Measurements from ENCODE around the gene PODN. TPM values are rescaled to one million over a fixed set of nuclear protein-coding genes. Genes with fewer than 3 reads are reported as not detected.
A peak's percentile ranks its signal among the peaks of the same experiment; 100 is the strongest.

PODN gene
- total RNA-seq, 3 donors from 2014 or later (not counting 1 experiment from before 2014, with no cell fraction given): 8.8 to 13.2 (median 11.2) TPM

DNA sequence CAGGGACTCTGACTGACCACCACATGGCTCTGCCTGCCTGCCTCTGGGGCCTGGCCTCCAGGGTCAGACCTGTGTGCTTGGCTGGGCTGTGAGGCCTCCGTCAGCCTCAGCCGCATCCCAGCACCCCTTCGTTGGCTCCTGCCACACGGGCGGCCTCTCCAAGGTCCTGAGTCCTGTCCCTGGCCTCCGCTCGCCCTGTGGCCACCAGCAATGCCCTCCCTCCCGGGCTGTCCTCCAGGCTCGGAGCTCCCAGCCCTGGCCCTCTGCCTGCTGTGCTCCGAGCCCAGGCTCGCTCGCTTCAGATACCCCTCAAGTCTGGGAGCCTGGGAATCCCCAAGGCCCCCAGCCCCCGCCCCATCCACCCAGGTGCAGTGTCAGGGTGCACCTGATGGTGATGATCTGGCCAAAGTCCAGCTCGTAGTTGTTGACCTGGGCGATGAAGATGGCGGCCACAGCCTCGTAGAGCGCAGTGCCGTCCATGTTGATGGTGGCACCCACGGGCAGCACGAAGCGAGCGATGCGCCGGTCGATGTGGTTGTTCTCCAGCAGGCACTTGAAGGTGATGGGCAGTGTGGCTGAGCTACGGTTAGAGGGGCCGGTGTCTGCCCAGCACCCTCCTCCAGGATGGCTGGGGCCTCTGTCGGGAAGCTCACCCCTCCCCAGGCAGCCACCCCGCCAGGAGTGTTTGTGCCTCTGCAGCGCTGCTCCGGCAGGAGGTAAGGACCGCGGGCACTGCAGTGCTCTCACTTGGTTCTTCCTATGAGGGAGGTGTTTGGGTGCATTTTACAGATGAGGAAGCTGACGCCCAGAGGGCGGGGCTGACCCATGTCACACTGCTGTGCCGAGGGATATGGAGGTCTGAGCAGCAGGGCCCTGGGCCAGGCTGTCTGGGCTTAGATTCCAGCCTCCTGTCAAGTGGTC is 28.5 kb downstream of the PODN start:
- Histone ChIP-seq H3K27ac (ENCODE audit: low read length) (peak overlapping the region; percentile 74), H3K9me3 (ENCODE audit: control insufficient read depth, insufficient read depth, low read length) (peaks cover 4% of the 10 kb centered on the region), H3K4me3 (ENCODE audit: low read length) (peak overlapping the region; percentile 50), H3K36me3 (ENCODE audit: control insufficient read depth, insufficient read depth, low read length) (no peaks in the 10 kb centered on the region), H3K27me3 (ENCODE audit: control insufficient read depth, insufficient read depth, low read length) (no peaks in the 10 kb centered on the region), H3K4me1 (ENCODE audit: control insufficient read depth, insufficient read depth, low read length) (peaks cover 11% of the 10 kb centered on the region)
- ATAC-seq (peak; percentile 84 to 98 (median 96)), DNase-seq (peak; percentile 34 to 35)
- Mint-ChIP-seq H3K27me3 (ENCODE audit: low read depth in 2 of 2) (no peaks in the 10 kb centered on the region), H3K4me1 (peaks cover 0 to 5% of the 10 kb centered on the region in 2 donors), H3K36me3 (no peaks in the 10 kb centered on the region), H3K27ac (peak overlapping the region; percentile 69 to 78), H3K4me3 (peak overlapping the region; percentile 78), H3K9me3 (no peaks in the 10 kb centered on the region)
- TF ChIP-seq, protein P1, sequence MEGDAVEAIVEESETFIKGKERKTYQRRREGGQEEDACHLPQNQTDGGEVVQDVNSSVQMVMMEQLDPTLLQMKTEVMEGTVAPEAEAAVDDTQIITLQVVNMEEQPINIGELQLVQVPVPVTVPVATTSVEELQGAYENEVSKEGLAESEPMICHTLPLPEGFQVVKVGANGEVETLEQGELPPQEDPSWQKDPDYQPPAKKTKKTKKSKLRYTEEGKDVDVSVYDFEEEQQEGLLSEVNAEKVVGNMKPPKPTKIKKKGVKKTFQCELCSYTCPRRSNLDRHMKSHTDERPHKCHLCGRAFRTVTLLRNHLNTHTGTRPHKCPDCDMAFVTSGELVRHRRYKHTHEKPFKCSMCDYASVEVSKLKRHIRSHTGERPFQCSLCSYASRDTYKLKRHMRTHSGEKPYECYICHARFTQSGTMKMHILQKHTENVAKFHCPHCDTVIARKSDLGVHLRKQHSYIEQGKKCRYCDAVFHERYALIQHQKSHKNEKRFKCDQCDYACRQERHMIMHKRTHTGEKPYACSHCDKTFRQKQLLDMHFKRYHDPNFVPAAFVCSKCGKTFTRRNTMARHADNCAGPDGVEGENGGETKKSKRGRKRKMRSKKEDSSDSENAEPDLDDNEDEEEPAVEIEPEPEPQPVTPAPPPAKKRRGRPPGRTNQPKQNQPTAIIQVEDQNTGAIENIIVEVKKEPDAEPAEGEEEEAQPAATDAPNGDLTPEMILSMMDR (IDR thresholded peaks at IDR 0.05): no peak
- intact Hi-C loops (cut with micrococcal nuclease): no loop called here
- 80% methylated on average over 37 of the region's 37 CpGs for WGBS (ENCODE audit: insufficient coverage)

DNA sequence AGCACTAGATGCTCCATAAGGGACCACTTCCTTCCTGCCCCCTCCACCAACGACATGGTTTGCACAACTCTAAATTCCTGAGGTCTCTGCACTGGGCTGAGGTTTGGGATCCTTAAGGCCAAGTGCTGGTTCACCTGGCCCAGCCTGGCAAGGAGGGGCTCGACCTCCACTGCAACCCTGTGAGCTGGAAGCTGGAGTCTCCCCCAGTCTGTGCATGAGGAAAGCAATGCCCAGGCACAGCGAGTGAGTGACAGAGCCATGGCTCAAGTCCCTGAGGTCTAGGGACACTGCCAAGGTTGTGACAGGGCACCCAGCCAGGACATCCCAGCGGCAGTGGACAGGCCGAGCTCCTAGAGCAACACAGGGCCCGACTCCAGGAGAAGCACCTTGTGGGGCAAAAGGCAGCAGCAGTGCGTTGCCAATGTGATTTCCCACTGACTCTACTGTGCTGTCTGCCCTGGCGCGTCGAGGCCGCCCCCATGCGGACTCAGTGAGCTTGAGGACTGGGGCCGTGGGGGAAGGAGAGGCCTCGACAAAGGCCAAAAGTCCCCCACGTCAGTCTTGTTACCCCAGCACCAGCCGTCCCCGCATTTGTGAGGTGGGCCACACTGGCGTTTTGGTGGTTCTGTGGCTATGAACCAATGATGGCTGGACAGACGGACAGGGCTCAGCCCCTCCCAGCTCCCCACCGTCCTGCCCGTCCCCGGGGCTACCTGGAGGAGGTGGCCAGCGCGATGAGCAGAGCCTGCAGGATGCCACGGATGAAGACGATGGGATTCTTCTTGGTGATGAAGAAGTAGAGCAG is 30.0 kb downstream of the PODN start:
- no peaks in the 10 kb centered on the region for H3K27me3 Mint-ChIP-seq (ENCODE audit: low read depth in 2 of 2)
- no peak for DNase-seq
- WGBS (ENCODE audit: insufficient coverage): 91% methylated on average over 26 of the region's 26 CpGs
- H3K4me1 Mint-ChIP-seq: peaks cover 0 to 5% of the 10 kb centered on the region in 2 donors
- Histone ChIP-seq H3K4me3 (ENCODE audit: low read length) (no peak overlapping the region), H3K27me3 (ENCODE audit: control insufficient read depth, insufficient read depth, low read length) (no peaks in the 10 kb centered on the region), H3K27ac (ENCODE audit: low read length) (peak overlapping the region; percentile 74), H3K4me1 (ENCODE audit: control insufficient read depth, insufficient read depth, low read length) (peaks cover 11% of the 10 kb centered on the region), H3K9me3 (ENCODE audit: control insufficient read depth, insufficient read depth, low read length) (peaks cover 4% of the 10 kb centered on the region), H3K36me3 (ENCODE audit: control insufficient read depth, insufficient read depth, low read length) (no peaks in the 10 kb centered on the region)
- H3K36me3 Mint-ChIP-seq: no peaks in the 10 kb centered on the region
- ATAC-seq: no peak
- H3K9me3 Mint-ChIP-seq: no peaks in the 10 kb centered on the region
- intact Hi-C loops (cut with micrococcal nuclease): no loop called here
- no peak overlapping the region for H3K4me3 Mint-ChIP-seq
- H3K27ac Mint-ChIP-seq: peak overlapping the region in 1 of 2 donors; percentile 69
- TF ChIP-seq, protein P1 (IDR thresholded peaks at IDR 0.05): no peak

DNA sequence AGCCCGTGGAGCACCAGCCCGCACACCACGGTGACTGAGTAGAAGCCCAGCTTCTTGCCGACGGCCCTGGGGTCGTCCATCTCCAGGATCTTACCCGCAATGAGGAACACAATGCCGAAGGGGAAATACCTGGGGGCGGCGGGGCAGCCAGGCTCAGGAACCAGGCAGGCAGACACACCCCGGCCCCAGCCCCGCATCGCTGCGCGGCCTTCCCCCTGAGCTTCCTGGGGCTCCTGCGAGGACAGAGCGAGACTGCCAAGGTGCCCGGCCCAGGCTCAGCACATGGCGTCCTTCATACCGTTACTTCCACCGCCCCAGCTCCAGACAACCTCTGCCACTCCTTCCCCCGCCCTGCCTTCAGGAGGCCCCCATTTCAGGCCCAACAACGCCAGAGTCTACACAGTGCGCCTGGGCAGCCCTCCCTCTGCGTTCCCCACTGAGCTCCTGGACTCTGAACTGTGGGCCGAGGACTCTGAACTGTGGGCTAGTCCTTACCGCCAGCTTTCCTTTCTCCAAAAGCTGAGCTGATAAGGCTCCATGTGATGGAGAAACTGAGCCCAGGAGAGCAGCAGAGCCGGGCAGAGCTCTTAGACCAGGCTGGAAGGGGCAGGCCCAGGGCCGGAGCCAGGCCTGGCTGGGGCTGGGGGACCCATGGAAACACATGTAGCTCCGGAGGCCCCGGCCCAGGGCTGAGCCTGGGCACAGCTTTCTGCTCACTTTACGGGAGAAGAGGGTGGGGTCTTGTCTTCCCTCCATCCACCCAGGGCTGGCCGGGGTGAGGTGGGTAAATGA is 30.8 kb downstream of the PODN start:
- ATAC-seq: no peak
- H3K4me1 ChIP-seq (ENCODE audit: control insufficient read depth, insufficient read depth, low read length): peaks cover 11% of the 10 kb centered on the region
- H3K27me3 ChIP-seq (ENCODE audit: control insufficient read depth, insufficient read depth, low read length): no peaks in the 10 kb centered on the region
- H3K4me3 Mint-ChIP-seq: no peak overlapping the region
- H3K36me3 ChIP-seq (ENCODE audit: control insufficient read depth, insufficient read depth, low read length): no peaks in the 10 kb centered on the region
- no peaks in the 10 kb centered on the region for H3K9me3 Mint-ChIP-seq
- peaks cover 0 to 5% of the 10 kb centered on the region in 2 donors for H3K4me1 Mint-ChIP-seq
- no peak overlapping the region for H3K27ac Mint-ChIP-seq
- no peaks in the 10 kb centered on the region for H3K36me3 Mint-ChIP-seq
- no peak overlapping the region for H3K4me3 ChIP-seq (ENCODE audit: low read length)
- DNase-seq: no peak
- peaks cover 4% of the 10 kb centered on the region for H3K9me3 ChIP-seq (ENCODE audit: control insufficient read depth, insufficient read depth, low read length)
- no peaks in the 10 kb centered on the region for H3K27me3 Mint-ChIP-seq (ENCODE audit: low read depth in 2 of 2)
- TF ChIP-seq, protein P1 (IDR thresholded peaks at IDR 0.05): no peak
- WGBS (ENCODE audit: insufficient coverage): 87% methylated on average over 33 of the region's 33 CpGs
- H3K27ac ChIP-seq (ENCODE audit: low read length): no peak overlapping the region
- intact Hi-C loops (cut with micrococcal nuclease): no loop called here

All from natural killer cell (primary cell).